ENCODE measurements around the gene NUP188.

Gene NUP188, protein sequence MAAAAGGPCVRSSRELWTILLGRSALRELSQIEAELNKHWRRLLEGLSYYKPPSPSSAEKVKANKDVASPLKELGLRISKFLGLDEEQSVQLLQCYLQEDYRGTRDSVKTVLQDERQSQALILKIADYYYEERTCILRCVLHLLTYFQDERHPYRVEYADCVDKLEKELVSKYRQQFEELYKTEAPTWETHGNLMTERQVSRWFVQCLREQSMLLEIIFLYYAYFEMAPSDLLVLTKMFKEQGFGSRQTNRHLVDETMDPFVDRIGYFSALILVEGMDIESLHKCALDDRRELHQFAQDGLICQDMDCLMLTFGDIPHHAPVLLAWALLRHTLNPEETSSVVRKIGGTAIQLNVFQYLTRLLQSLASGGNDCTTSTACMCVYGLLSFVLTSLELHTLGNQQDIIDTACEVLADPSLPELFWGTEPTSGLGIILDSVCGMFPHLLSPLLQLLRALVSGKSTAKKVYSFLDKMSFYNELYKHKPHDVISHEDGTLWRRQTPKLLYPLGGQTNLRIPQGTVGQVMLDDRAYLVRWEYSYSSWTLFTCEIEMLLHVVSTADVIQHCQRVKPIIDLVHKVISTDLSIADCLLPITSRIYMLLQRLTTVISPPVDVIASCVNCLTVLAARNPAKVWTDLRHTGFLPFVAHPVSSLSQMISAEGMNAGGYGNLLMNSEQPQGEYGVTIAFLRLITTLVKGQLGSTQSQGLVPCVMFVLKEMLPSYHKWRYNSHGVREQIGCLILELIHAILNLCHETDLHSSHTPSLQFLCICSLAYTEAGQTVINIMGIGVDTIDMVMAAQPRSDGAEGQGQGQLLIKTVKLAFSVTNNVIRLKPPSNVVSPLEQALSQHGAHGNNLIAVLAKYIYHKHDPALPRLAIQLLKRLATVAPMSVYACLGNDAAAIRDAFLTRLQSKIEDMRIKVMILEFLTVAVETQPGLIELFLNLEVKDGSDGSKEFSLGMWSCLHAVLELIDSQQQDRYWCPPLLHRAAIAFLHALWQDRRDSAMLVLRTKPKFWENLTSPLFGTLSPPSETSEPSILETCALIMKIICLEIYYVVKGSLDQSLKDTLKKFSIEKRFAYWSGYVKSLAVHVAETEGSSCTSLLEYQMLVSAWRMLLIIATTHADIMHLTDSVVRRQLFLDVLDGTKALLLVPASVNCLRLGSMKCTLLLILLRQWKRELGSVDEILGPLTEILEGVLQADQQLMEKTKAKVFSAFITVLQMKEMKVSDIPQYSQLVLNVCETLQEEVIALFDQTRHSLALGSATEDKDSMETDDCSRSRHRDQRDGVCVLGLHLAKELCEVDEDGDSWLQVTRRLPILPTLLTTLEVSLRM (N-terminal part only)

DNA sequence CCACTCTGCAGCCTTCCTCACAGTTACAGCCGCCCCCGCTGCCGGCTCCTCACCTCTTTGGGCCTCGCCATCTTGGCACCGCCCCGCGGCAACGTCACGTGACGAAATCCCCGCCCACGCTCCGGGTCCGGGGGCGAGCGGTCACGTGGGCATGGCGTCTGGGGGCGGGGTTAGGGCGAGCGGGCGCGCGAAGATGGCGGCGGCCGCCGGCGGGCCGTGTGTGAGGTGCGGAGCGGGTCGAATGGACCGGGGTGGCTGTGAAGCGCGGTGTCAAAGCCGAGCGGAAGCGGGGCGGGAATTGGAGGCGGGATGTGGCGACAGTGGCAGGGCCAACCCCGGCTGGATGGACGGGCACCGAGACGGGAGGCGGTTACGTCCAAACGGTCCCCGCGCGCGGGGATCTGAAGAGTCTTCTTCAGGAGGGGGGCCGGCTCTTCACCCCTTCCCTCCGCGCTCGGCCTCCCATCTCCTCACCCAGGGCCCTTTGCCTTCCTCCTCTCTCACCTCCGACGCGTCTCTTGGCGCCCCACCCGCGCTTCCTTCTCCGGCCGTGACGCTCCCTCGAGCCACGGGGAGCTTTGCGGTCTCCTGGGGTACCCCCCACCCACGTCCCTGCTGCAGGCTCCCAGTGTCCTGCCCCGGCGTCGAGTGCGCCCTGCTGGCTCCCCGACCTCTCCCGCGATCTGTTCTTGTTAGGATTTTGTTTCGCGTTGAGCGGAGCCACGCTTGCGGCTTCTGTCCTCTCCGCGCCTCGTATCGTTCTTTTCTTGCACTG, at the start of gene NUP188, which contains the start of gene DOLK:
Gene NUP188, plus strand, starts transcription at position 173 of the 775 bp plus-strand sequence. Its CDS starts 21 bp downstream, at position 194.
Gene DOLK, minus strand, starts transcription at position 77 of the 775 bp plus-strand sequence. CDS start 300 bp downstream, outside the sequence.
- Histone ChIP-seq H3K4me3 (ENCODE audit: low read depth, low read length) (peak within 1 kb of the TSS; percentile 92), H3K36me3 (ENCODE audit: control insufficient read depth, insufficient read depth, low read length) (peaks cover 37% of the 10 kb centered on the region), H3K4me1 (ENCODE audit: control insufficient read depth, insufficient read depth, low read length) (0 out of 2 replicates have a peak, but pooled peaks cover 6% of the 10 kb centered on the region), H3K27ac (ENCODE audit: low read depth, low read length) (peak within 1 kb of the TSS; percentile 87), H3K9me3 (ENCODE audit: control insufficient read depth, insufficient read depth, low read length) (no peaks in the 10 kb centered on the region), H3K9ac (ENCODE audit: low read depth, low read length) (peak within 1 kb of the TSS; percentile 81), H3K27me3 (ENCODE audit: control insufficient read depth, insufficient read depth, low read length) (no peaks in the 10 kb centered on the region)

GRCh38 chr9:128898382-128898781, 49.1 kb upstream of the NUP188 start:
- Histone ChIP-seq H3K9me3 (ENCODE audit: control insufficient read depth, insufficient read depth, low read length) (no peaks in the 10 kb centered on the region), H3K27ac (ENCODE audit: low read depth, low read length) (no peak overlapping the region), H3K36me3 (ENCODE audit: control insufficient read depth, insufficient read depth, low read length) (peaks cover 66% of the 10 kb centered on the region), H3K4me1 (ENCODE audit: control insufficient read depth, insufficient read depth, low read length) (peaks cover 12% of the 10 kb centered on the region), H3K4me3 (ENCODE audit: low read depth, low read length) (no peak overlapping the region), H3K27me3 (ENCODE audit: control insufficient read depth, insufficient read depth, low read length) (no peaks in the 10 kb centered on the region), H3K9ac (ENCODE audit: low read depth, low read length) (no peak overlapping the region)

- no peaks in the 10 kb centered on the region for H3K27me3 ChIP-seq (ENCODE audit: control insufficient read depth, insufficient read depth, low read length)
- no peak overlapping the region for H3K27ac ChIP-seq (ENCODE audit: low read depth, low read length)
- H3K9ac ChIP-seq (ENCODE audit: low read depth, low read length) = no peak overlapping the region
- H3K9me3 ChIP-seq (ENCODE audit: control insufficient read depth, insufficient read depth, low read length) = no peaks in the 10 kb centered on the region
- no peak overlapping the region for H3K4me3 ChIP-seq (ENCODE audit: low read depth, low read length)
- H3K4me1 ChIP-seq (ENCODE audit: control insufficient read depth, insufficient read depth, low read length) = peaks cover 12% of the 10 kb centered on the region
- H3K36me3 ChIP-seq (ENCODE audit: control insufficient read depth, insufficient read depth, low read length) = peaks cover 60% of the 10 kb centered on the region
Measured at GRCh38 chr9:128898845-128899565, 48.5 kb upstream of the NUP188 start.

GRCh38 chr9:128899566-128900322, 47.8 kb upstream of the NUP188 start:
- Histone ChIP-seq H3K4me3 (ENCODE audit: low read depth, low read length) (no peak overlapping the region), H3K9me3 (ENCODE audit: control insufficient read depth, insufficient read depth, low read length) (no peaks in the 10 kb centered on the region), H3K27me3 (ENCODE audit: control insufficient read depth, insufficient read depth, low read length) (no peaks in the 10 kb centered on the region), H3K4me1 (ENCODE audit: control insufficient read depth, insufficient read depth, low read length) (peaks cover 12% of the 10 kb centered on the region), H3K27ac (ENCODE audit: low read depth, low read length) (no peak overlapping the region), H3K9ac (ENCODE audit: low read depth, low read length) (no peak overlapping the region), H3K36me3 (ENCODE audit: control insufficient read depth, insufficient read depth, low read length) (peaks cover 59% of the 10 kb centered on the region)

GRCh38 chr9:128901379-128901778, 46.1 kb upstream of the NUP188 start:
- H3K36me3 ChIP-seq (ENCODE audit: control insufficient read depth, insufficient read depth, low read length) = peaks cover 42% of the 10 kb centered on the region
- no peaks in the 10 kb centered on the region for H3K4me1 ChIP-seq (ENCODE audit: control insufficient read depth, insufficient read depth, low read length)
- no peak overlapping the region for H3K9ac ChIP-seq (ENCODE audit: low read depth, low read length)
- no peak overlapping the region for H3K27ac ChIP-seq (ENCODE audit: low read depth, low read length)
- H3K4me3 ChIP-seq (ENCODE audit: low read depth, low read length) = no peak overlapping the region
- no peaks in the 10 kb centered on the region for H3K9me3 ChIP-seq (ENCODE audit: control insufficient read depth, insufficient read depth, low read length)
- no peaks in the 10 kb centered on the region for H3K27me3 ChIP-seq (ENCODE audit: control insufficient read depth, insufficient read depth, low read length)

DNA sequence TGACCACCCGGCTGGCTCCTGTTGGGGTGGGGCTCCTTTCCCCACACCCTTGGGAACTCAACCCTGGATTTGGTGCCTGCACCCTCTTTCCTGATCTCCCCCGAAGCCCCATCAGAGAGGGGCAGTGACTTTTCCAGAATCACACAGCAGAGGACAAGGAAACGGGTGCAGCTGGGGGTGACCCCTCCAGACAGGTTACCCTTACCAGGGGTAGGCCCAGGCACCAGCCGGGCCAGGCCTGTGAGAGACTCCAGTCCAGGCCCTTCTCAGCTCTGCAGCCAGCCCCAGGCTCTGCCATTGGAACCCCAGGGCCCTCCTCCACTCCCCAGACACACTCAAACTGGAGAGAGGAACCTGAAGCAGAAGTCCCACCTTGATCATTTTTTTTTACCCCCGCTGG, 45.7 kb upstream of the NUP188 start:
- Histone ChIP-seq H3K4me3 (ENCODE audit: low read depth, low read length) (no peak overlapping the region), H3K9ac (ENCODE audit: low read depth, low read length) (no peak overlapping the region), H3K9me3 (ENCODE audit: control insufficient read depth, insufficient read depth, low read length) (no peaks in the 10 kb centered on the region), H3K27me3 (ENCODE audit: control insufficient read depth, insufficient read depth, low read length) (no peaks in the 10 kb centered on the region), H3K4me1 (ENCODE audit: control insufficient read depth, insufficient read depth, low read length) (no peaks in the 10 kb centered on the region), H3K36me3 (ENCODE audit: control insufficient read depth, insufficient read depth, low read length) (peaks cover 42% of the 10 kb centered on the region), H3K27ac (ENCODE audit: low read depth, low read length) (no peak overlapping the region)

GRCh38 chr9:128902351-128903078, 45.0 kb upstream of the NUP188 start:
- Histone ChIP-seq H3K36me3 (ENCODE audit: control insufficient read depth, insufficient read depth, low read length) (peaks cover 42% of the 10 kb centered on the region), H3K4me1 (ENCODE audit: control insufficient read depth, insufficient read depth, low read length) (no peaks in the 10 kb centered on the region), H3K27me3 (ENCODE audit: control insufficient read depth, insufficient read depth, low read length) (no peaks in the 10 kb centered on the region), H3K4me3 (ENCODE audit: low read depth, low read length) (no peak overlapping the region), H3K9me3 (ENCODE audit: control insufficient read depth, insufficient read depth, low read length) (no peaks in the 10 kb centered on the region), H3K9ac (ENCODE audit: low read depth, low read length) (no peak overlapping the region), H3K27ac (ENCODE audit: low read depth, low read length) (no peak overlapping the region)

GRCh38 chr9:128903079-128903461, 44.4 kb upstream of the NUP188 start:
- Histone ChIP-seq H3K36me3 (ENCODE audit: control insufficient read depth, insufficient read depth, low read length) (peaks cover 43% of the 10 kb centered on the region), H3K4me1 (ENCODE audit: control insufficient read depth, insufficient read depth, low read length) (no peaks in the 10 kb centered on the region), H3K27ac (ENCODE audit: low read depth, low read length) (no peak overlapping the region)

More at GRCh38 chr9:128903079-128903461, 44.4 kb upstream of the NUP188 start:
- no peaks in the 10 kb centered on the region for H3K9me3 ChIP-seq (ENCODE audit: control insufficient read depth, insufficient read depth, low read length)
- no peak overlapping the region for H3K4me3 ChIP-seq (ENCODE audit: low read depth, low read length)
- no peaks in the 10 kb centered on the region for H3K27me3 ChIP-seq (ENCODE audit: control insufficient read depth, insufficient read depth, low read length)
- H3K9ac ChIP-seq (ENCODE audit: low read depth, low read length) = no peak overlapping the region

All from HUES48 (cell line).